ENCODE results near the gene JDP2. TPM values are rescaled to one million over a fixed set of nuclear protein-coding genes. Genes with fewer than 3 reads are reported as not detected.
"Not testable (repeated sequence)": the region's sequence is repeated elsewhere in the genome, so short reads cannot be mapped to it uniquely, and the experiment has no call there.

JDP2 gene
- total RNA-seq, 1 donor from 2014 or later, result 72.2 TPM

DNA sequence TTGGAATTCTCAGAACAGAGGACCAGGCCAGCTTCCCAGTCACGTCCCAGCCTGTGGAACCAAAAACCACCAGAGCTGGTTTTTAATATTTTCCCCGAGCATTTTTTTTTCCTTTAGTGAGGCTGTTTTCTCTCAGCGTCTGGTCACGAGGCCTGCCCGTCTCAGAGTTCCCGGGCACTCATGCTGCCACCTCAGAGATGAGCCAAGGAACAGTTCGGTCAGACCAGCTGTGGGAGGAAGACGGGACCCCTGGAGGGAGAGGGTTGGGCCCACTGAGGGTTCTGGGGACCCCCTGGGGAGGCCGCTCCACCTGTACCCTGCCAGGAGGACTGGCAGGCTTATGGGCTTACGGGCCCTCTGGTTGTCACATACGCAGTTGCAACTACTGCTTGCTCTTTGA is 39.9 kb downstream of the JDP2 start:
- DNase-seq (ENCODE audit: low spot score), result no peak

DNA sequence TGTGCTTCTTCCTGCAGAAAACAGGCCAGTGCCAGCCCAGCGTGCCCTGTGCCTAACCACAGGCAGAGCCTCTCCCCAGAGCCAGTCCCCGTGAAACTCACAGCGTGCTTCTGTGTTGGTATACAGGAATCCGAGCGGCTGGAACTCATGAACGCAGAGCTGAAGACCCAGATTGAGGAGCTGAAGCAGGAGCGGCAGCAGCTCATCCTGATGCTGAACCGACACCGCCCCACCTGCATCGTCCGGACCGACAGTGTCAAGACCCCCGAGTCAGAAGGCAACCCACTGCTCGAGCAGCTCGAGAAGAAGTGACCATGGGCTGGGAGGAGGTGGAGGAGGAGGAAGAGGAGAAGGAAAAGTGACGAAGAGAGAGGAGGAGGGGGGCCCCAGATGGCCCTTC is 41.3 kb downstream of the JDP2 start:
- TF ChIP-seq, protein P1, sequence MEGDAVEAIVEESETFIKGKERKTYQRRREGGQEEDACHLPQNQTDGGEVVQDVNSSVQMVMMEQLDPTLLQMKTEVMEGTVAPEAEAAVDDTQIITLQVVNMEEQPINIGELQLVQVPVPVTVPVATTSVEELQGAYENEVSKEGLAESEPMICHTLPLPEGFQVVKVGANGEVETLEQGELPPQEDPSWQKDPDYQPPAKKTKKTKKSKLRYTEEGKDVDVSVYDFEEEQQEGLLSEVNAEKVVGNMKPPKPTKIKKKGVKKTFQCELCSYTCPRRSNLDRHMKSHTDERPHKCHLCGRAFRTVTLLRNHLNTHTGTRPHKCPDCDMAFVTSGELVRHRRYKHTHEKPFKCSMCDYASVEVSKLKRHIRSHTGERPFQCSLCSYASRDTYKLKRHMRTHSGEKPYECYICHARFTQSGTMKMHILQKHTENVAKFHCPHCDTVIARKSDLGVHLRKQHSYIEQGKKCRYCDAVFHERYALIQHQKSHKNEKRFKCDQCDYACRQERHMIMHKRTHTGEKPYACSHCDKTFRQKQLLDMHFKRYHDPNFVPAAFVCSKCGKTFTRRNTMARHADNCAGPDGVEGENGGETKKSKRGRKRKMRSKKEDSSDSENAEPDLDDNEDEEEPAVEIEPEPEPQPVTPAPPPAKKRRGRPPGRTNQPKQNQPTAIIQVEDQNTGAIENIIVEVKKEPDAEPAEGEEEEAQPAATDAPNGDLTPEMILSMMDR (IDR thresholded peaks at IDR 0.05), result no peak
- Mint-ChIP-seq H3K4me3 (ENCODE audit: unreplicated experiment) (no peak overlapping the region), H3K4me1 (ENCODE audit: low read depth) (no peaks in the 10 kb centered on the region), H3K27me3 (ENCODE audit: low read depth) (no peaks in the 10 kb centered on the region), H3K36me3 (ENCODE audit: low read depth) (peaks cover 47% of the 10 kb centered on the region), H3K27ac (ENCODE audit: unreplicated experiment) (no peak overlapping the region), H3K9me3 (ENCODE audit: low read depth) (no peaks in the 10 kb centered on the region)
- DNase-seq (ENCODE audit: low spot score), result no peak

More for the DNA sequence above, 39.9 kb downstream of the JDP2 start:
- Mint-ChIP-seq H3K27ac (ENCODE audit: unreplicated experiment) (no peak overlapping the region), H3K4me1 (ENCODE audit: low read depth) (no peaks in the 10 kb centered on the region), H3K27me3 (ENCODE audit: low read depth) (no peaks in the 10 kb centered on the region), H3K4me3 (ENCODE audit: unreplicated experiment) (no peak overlapping the region), H3K36me3 (ENCODE audit: low read depth) (peaks cover 40% of the 10 kb centered on the region), H3K9me3 (ENCODE audit: low read depth) (no peaks in the 10 kb centered on the region)
- TF ChIP-seq, protein P1 (IDR thresholded peaks at IDR 0.05), result no peak

DNA sequence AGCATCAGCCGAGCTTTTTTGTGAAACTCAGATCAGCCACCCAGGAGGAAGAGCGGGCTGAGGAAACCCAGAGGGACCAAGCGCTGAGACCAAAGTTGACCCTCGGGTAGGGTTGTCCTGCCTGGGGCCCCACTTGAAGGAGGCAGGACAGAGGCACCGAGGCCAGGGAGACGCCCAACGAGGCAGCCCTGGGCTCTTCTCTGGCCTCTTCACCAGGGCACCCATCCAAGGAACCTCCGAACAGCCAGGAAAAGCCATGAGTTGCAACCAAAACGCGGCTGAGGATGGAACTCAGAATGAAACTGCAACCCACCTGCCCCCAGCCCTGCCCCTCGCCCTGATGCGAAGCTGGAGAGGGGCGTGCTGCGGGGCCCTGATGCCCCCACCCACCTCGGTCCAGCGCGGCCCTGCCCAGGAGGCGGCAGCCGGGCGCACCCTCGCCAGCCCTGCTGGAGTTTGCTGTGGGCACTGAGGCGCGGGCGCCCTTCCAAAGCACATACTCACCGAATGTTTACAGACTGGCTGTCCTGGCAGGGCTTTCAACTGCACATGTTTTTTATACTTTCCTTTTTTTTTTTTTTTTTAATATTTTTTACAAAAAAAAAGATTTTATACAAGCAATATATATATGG is 41.9 kb downstream of the JDP2 start:
- TF ChIP-seq, protein P1 (IDR thresholded peaks at IDR 0.05), result no peak
- Mint-ChIP-seq H3K36me3 (ENCODE audit: low read depth) (peaks cover 50% of the 10 kb centered on the region), H3K4me3 (ENCODE audit: unreplicated experiment) (no peak overlapping the region), H3K9me3 (ENCODE audit: low read depth) (no peaks in the 10 kb centered on the region), H3K4me1 (ENCODE audit: low read depth) (no peaks in the 10 kb centered on the region), H3K27ac (ENCODE audit: unreplicated experiment) (no peak overlapping the region), H3K27me3 (ENCODE audit: low read depth) (no peaks in the 10 kb centered on the region)
- no peak for DNase-seq (ENCODE audit: low spot score)

DNA sequence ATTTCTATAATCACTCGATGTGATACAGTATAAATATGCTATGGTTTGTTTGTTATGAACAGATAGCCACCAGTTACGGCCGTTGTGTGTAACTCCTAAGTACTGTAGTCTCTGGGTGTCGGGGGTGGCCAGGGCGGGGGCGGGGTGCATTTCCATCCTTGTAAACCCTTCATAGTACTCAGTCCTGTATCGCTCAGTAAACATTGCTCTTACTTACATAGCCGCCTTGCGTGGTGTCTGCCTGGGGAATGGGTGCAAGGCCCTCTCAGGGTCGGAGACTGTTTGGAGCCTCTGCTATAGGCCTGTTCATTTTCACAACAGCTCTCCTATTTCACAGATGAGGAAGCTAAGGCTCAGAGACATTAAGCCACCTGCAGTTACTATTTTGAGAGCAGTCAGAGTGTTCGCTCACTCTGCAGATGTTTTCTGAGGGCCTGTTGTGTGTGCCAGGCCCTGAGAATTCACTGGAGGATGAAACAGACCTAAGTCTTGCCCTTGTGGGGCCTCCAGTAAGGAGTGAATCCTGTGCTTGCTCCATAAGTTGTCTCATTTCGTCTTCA is 42.5 kb downstream of the JDP2 start:
- Mint-ChIP-seq H3K27me3 (ENCODE audit: low read depth) (no peaks in the 10 kb centered on the region), H3K4me3 (ENCODE audit: unreplicated experiment) (no peak overlapping the region), H3K36me3 (ENCODE audit: low read depth) (peaks cover 54% of the 10 kb centered on the region), H3K9me3 (ENCODE audit: low read depth) (no peaks in the 10 kb centered on the region), H3K4me1 (ENCODE audit: low read depth) (no peaks in the 10 kb centered on the region), H3K27ac (ENCODE audit: unreplicated experiment) (no peak overlapping the region)
- TF ChIP-seq, protein P1 (IDR thresholded peaks at IDR 0.05), result no peak
- DNase-seq (ENCODE audit: low spot score), result no peak

DNA sequence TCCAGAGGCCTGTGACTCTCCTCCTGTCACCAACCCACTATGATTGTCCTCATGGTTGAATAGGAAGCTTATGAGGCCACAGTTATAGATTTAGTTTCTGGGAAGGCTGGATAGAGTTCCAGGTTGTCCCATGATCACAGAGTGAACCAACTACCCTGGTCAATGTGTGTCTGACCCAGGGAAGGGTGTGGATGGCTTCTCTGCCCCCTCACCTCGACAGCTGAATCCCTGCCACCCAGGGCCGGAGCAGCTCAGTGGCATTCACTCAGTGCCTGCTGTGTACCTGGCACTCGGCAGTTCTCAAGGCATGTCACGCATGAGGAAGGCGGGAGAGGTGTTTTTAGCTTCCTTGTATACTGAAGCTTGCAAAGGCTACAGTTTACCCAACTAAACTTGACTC is 43.2 kb downstream of the JDP2 start:
- Mint-ChIP-seq H3K27me3 (ENCODE audit: low read depth) (no peaks in the 10 kb centered on the region), H3K4me1 (ENCODE audit: low read depth) (no peaks in the 10 kb centered on the region), H3K36me3 (ENCODE audit: low read depth) (peaks cover 52% of the 10 kb centered on the region), H3K4me3 (ENCODE audit: unreplicated experiment) (no peak overlapping the region), H3K9me3 (ENCODE audit: low read depth) (no peaks in the 10 kb centered on the region), H3K27ac (ENCODE audit: unreplicated experiment) (no peak overlapping the region)
- DNase-seq (ENCODE audit: low spot score), result no peak
- TF ChIP-seq, protein P1 (IDR thresholded peaks at IDR 0.05), result no peak

DNA sequence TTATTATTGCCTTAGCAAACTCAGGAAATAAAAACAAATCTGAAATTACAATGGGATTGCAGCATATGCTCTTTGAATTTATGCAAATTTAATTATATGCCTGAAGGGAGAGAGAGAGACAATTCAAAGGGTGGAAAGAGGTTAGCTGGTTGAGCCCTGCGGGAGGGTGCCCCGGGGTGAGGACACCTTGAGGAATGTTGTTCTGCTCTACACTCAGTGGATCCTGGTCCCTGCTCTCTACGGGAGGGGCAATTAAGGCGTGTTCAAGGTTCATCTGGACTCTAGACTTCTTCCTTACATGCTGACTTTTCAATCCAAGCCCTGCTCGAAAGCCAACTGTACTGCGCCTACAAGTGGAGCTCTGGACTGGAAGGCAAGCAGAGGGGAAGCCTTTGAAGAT is 46.3 kb downstream of the JDP2 start:
- not testable (repeated sequence) for H3K9me3 Mint-ChIP-seq (ENCODE audit: low read depth); H3K4me1 Mint-ChIP-seq (ENCODE audit: low read depth); H3K4me3 Mint-ChIP-seq (ENCODE audit: unreplicated experiment); H3K27ac Mint-ChIP-seq (ENCODE audit: unreplicated experiment); DNase-seq (ENCODE audit: low spot score); H3K27me3 Mint-ChIP-seq (ENCODE audit: low read depth)
- H3K36me3 Mint-ChIP-seq (ENCODE audit: low read depth), result peaks cover 46% of the 10 kb centered on the region
